ENCODE results near the gene CLIP2.

The CLIP2 gene

GRCh38 chr7:74371381-74372341 lies 82.5 kb downstream of the CLIP2 start:
- no peak for DNase-seq (ENCODE audit: low read depth)
- H3K4me3 ChIP-seq (ENCODE audit: low read length): no peak overlapping the region
- TF ChIP-seq CTCF (conservative IDR thresholded peaks at IDR 0.05; ENCODE audit: low read length): no peak

- DNase-seq (ENCODE audit: low read depth): no peak
- TF ChIP-seq CTCF (conservative IDR thresholded peaks at IDR 0.05; ENCODE audit: low read length): no peak
- H3K4me3 ChIP-seq (ENCODE audit: low read length): no peak overlapping the region
These were observed 83.4 kb downstream of the CLIP2 start for GRCh38 chr7:74372511-74373111.

- DNase-seq (ENCODE audit: low read depth): no peak
- no peak for TF ChIP-seq CTCF (conservative IDR thresholded peaks at IDR 0.05; ENCODE audit: low read length)
- H3K4me3 ChIP-seq (ENCODE audit: low read length): no peak overlapping the region
These were observed 84.3 kb downstream of the CLIP2 start for GRCh38 chr7:74373536-74373935.

- TF ChIP-seq CTCF (conservative IDR thresholded peaks at IDR 0.05; ENCODE audit: low read length): no peak
- no peak for DNase-seq (ENCODE audit: low read depth)
- H3K4me3 ChIP-seq (ENCODE audit: low read length): no peak overlapping the region
These were observed 86.6 kb downstream of the CLIP2 start for GRCh38 chr7:74375726-74376220.

GRCh38 chr7:74376256-74377036 lies 87.2 kb downstream of the CLIP2 start:
- H3K4me3 ChIP-seq (ENCODE audit: low read length): no peak overlapping the region
- no peak for TF ChIP-seq CTCF (conservative IDR thresholded peaks at IDR 0.05; ENCODE audit: low read length)
- no peak for DNase-seq (ENCODE audit: low read depth)

- peak; percentile 24 for DNase-seq (ENCODE audit: low read depth)
- no peak overlapping the region for H3K4me3 ChIP-seq (ENCODE audit: low read length)
- no peak for TF ChIP-seq CTCF (conservative IDR thresholded peaks at IDR 0.05; ENCODE audit: low read length)
These were observed 90.7 kb downstream of the CLIP2 start for GRCh38 chr7:74379938-74380337.
